Measurements from ENCODE around the gene BMAL1.
"Not testable (repeated sequence)": the region's sequence is repeated elsewhere in the genome, so short reads cannot be mapped to it uniquely, and the experiment has no call there.

The BMAL1 gene

GRCh38 chr11:13388741-13389140, 111.2 kb downstream of the BMAL1 start:
- DNase-seq, result no peak

- no peak for DNase-seq
Observed at GRCh38 chr11:13391217-13391616, 113.6 kb downstream of the BMAL1 start.

GRCh38 chr11:13398335-13398734, 120.7 kb downstream of the BMAL1 start:
- DNase-seq, result not testable (repeated sequence)

GRCh38 chr11:13405220-13405619, 127.6 kb downstream of the BMAL1 start:
- no peak for DNase-seq

GRCh38 chr11:13415201-13415600, 137.6 kb downstream of the BMAL1 start:
- no peak for DNase-seq

- no peak for DNase-seq
Observed at GRCh38 chr11:13421561-13421960, 144.0 kb downstream of the BMAL1 start.

- no peak for DNase-seq
Observed at GRCh38 chr11:13423372-13423771, 145.8 kb downstream of the BMAL1 start.

GRCh38 chr11:13427440-13427839, 149.8 kb downstream of the BMAL1 start:
- DNase-seq, result no peak

GRCh38 chr11:13429288-13429687, 151.7 kb downstream of the BMAL1 start:
- DNase-seq, result no peak

GRCh38 chr11:13429836-13430235, 152.2 kb downstream of the BMAL1 start:
- peak in 1 of 3 donors; percentile 2 for DNase-seq

GRCh38 chr11:13433437-13433836, 155.8 kb downstream of the BMAL1 start:
- no peak for DNase-seq

- DNase-seq, result no peak
Observed at GRCh38 chr11:13434247-13435205, 156.9 kb downstream of the BMAL1 start.

GRCh38 chr11:13436836-13437235, 159.2 kb downstream of the BMAL1 start:
- peak; percentile 6 to 37 (median 26) for DNase-seq

Measured in suppressor macrophage treated with lipopolysaccharide for 1 hour (primary cell).